Breast epithelium (tissue), 3 donors: ENCODE measurements around the gene ALK.

Source experiments
- CTCF ChIP-seq, 3 donors: fragments of 450-650 bp; IDR thresholded peaks; one replicate each; pipeline ENCODE4 v1.5.1; 2016 to 2017; ENCODE audit warnings: antibody characterized with exemption in 3 of 3, mild to moderate bottlenecking in 3 of 3, moderate library complexity in 3 of 3
- POLR2A ChIP-seq: fragments of 450-650 bp; IDR thresholded peaks from one replicate; pipeline ENCODE4 v1.6.1; 2016; ENCODE audit warnings: antibody characterized with exemption, mild to moderate bottlenecking, moderate library complexity
- POLR2AphosphoS5 ChIP-seq, 3 donors: sonication (generic); formaldehyde crosslinking; IDR thresholded peaks; one replicate each; pipeline ENCODE4 v1.6.1; 2017; ENCODE audit warnings: antibody characterized with exemption in 3 of 3

GRCh38 chr2:29193681-29194080 is 727.7 kb downstream of the ALK start:
- TF ChIP-seq POLR2A (no peak), CTCF (IDR thresholded peaks at IDR 0.05) (no peak), POLR2AphosphoS5 (IDR thresholded peaks at IDR 0.05) (no peak)
